BLaER1 treated with 17β-estradiol and CSF1 and Interleukin-3, amounts not matched to agents 10 nM and 100 nM (cell line): ENCODE results near the gene ACKR3.

Experiments
- H3K27ac ChIP-seq, 11 experiments: shearing (Covaris generic); formaldehyde crosslinking; 2 replicates each; pipeline ENCODE4 v1.8.1; 2022
- H3K27me3 ChIP-seq, 11 experiments: shearing (Covaris generic); formaldehyde crosslinking; 2 replicates each; pipeline ENCODE4 v1.8.1; 2022
- H3K36me3 ChIP-seq, 11 experiments: shearing (Covaris generic); formaldehyde crosslinking; 2 replicates each; pipeline ENCODE4 v1.8.1; 2022
- H3K4me1 ChIP-seq, 10 experiments: shearing (Covaris generic); formaldehyde crosslinking; 2 replicates each; pipeline ENCODE4 v1.8.1; 2022
- H3K4me2 ChIP-seq, 11 experiments: shearing (Covaris generic); formaldehyde crosslinking; 2 replicates each; pipeline ENCODE4 v1.8.1; 2022
- H3K4me3 ChIP-seq, 10 experiments: shearing (Covaris generic); formaldehyde crosslinking; 2 replicates each; pipeline ENCODE4 v1.8.1; 2022
- H3K9ac ChIP-seq, 11 experiments: shearing (Covaris generic); formaldehyde crosslinking; 2 replicates each; pipeline ENCODE4 v1.8.1; 2022
- H3K9me3 ChIP-seq, 11 experiments: shearing (Covaris generic); formaldehyde crosslinking; replicated peaks in 1 of 11; 2 replicates each; pipeline ENCODE4 v1.8.1; 2022
- H4K20me1 ChIP-seq, 11 experiments: shearing (Covaris generic); formaldehyde crosslinking; 2 replicates each; pipeline ENCODE4 v1.8.1; 2022
- Cebpa-rat ChIP-seq, 11 experiments: shearing (Covaris generic); IDR thresholded peaks; 2 replicates each; pipeline ENCODE4 v1.8.1; 2022

Gene ACKR3

DNA sequence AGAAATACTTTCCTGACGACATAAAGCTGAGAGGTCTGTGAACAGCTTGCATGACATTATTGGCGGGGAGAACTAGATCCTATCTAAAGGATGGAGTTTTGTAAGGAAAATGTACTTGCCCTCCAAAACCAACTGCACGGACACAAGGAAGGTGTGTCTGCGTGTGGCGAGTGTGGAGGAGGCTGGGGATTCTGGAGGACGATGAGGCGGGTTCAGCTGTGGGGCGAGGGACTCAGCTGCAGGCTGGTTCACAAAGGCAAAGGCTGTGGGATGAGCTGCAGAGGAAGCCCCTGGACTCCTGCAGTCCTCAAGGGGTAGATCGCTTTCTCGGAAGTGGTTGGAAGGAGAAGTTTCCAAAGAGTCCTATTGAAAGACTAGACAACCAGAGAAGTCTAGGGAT is 48.2 kb downstream of the ACKR3 start:
- Histone ChIP-seq H3K4me1 (peaks cover 0 to 6% (median 4%) of the 10 kb centered on the region in 10 experiments; a peak in 6 of 20 replicates), H3K4me2 (no peak overlapping the region), H3K27ac (no peak overlapping the region), H3K36me3 (no peaks in the 10 kb centered on the region), H3K27me3 (no peaks in the 10 kb centered on the region), H3K4me3 (no peak overlapping the region), H3K9me3 (no peaks in the 10 kb centered on the region), H4K20me1 (no peaks in the 10 kb centered on the region), H3K9ac (no peak overlapping the region)
- TF ChIP-seq Cebpa-rat (IDR thresholded peaks at IDR 0.05) = no peak

DNA sequence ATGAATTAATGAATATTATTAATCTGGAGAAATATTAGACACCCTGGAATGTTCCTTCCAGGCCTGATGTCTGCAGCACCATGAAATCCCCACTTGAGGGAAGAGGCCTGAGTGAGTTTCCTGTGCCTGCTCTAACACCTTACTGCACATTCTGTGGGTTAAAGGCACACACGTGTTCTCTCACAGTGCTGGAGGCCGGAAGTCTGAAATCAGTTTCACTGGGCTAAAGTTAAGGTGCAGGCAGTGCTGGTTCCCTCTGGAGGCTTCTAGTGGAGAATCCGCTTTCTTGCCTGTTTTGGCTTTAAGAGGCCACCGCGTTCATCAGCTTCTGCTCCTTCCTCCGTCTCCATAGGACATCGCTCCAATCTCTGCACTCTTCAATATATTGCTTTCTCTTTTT is 48.7 kb downstream of the ACKR3 start:
- H3K27me3 ChIP-seq = no peaks in the 10 kb centered on the region
- no peak overlapping the region for H3K4me2 ChIP-seq
- H3K4me1 ChIP-seq = peaks cover 0 to 6% (median 4%) of the 10 kb centered on the region in 10 experiments; a peak in 6 of 20 replicates
- no peak overlapping the region for H3K27ac ChIP-seq
- no peaks in the 10 kb centered on the region for H3K36me3 ChIP-seq
- H3K4me3 ChIP-seq = no peak overlapping the region
- H3K9ac ChIP-seq = no peak overlapping the region
- no peaks in the 10 kb centered on the region for H3K9me3 ChIP-seq
- no peak for TF ChIP-seq Cebpa-rat (IDR thresholded peaks at IDR 0.05)
- no peaks in the 10 kb centered on the region for H4K20me1 ChIP-seq

GRCh38 chr2:236619910-236620612 is 50.4 kb downstream of the ACKR3 start:
- no peaks in the 10 kb centered on the region for H4K20me1 ChIP-seq
- H3K9me3 ChIP-seq = no peaks in the 10 kb centered on the region
- no peak overlapping the region for H3K4me2 ChIP-seq
- peaks cover 0 to 6% (median 4%) of the 10 kb centered on the region in 10 experiments; a peak in 6 of 20 replicates for H3K4me1 ChIP-seq
- no peak overlapping the region for H3K27ac ChIP-seq
- H3K4me3 ChIP-seq = no peak overlapping the region
- H3K27me3 ChIP-seq = no peaks in the 10 kb centered on the region
- no peak for TF ChIP-seq Cebpa-rat (IDR thresholded peaks at IDR 0.05)
- no peak overlapping the region for H3K9ac ChIP-seq
- no peaks in the 10 kb centered on the region for H3K36me3 ChIP-seq

DNA sequence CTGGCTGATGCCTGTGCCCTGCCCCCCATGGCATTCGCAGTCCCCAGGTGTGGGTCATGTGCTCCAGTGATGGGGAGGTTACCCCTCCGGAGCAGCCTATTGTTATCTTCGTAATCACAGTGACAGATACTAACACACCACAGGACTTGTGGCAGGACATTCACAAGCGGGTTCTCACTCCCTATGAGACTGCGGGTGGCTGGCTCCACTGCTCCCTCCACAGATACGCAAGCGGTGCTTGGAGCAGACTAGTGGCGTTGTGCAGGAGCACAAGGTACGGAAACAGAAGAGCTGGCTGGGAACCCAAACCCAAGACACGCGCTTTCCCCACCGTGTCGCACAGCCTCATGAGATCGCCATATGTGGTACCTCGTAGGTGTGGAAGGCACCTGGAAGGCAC is 52.2 kb downstream of the ACKR3 start:
- H4K20me1 ChIP-seq = no peaks in the 10 kb centered on the region
- H3K4me2 ChIP-seq = no peak overlapping the region
- TF ChIP-seq Cebpa-rat (IDR thresholded peaks at IDR 0.05) = no peak
- H3K27me3 ChIP-seq = no peaks in the 10 kb centered on the region
- no peaks in the 10 kb centered on the region for H3K36me3 ChIP-seq
- no peaks in the 10 kb centered on the region for H3K9me3 ChIP-seq
- H3K27ac ChIP-seq = no peak overlapping the region
- H3K4me3 ChIP-seq = no peak overlapping the region
- no peaks in the 10 kb centered on the region for H3K4me1 ChIP-seq
- no peak overlapping the region for H3K9ac ChIP-seq

DNA sequence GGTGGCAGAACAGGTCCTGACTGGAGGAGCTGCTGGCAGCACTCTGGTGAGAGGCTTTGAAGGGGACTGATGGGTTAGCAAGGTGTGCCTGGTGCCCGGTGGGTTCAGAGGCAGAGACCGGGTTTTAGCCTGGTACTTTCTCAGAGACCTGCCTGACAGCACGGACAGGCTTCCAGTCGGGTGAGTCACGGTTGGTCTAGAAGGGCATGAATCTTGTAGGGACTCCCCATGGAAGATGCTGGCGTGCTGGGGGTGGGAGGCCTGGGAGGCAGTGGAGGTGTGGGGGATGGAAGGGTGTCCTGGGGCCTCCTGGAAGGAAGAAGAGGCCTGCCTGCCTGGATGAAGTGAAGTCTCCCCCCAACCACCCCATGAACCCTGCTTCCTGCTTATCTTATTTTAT is 52.6 kb downstream of the ACKR3 start:
- Histone ChIP-seq H3K36me3 (no peaks in the 10 kb centered on the region), H3K9ac (no peak overlapping the region), H3K27me3 (no peaks in the 10 kb centered on the region), H3K27ac (no peak overlapping the region), H3K4me2 (no peak overlapping the region), H3K4me3 (no peak overlapping the region), H4K20me1 (no peaks in the 10 kb centered on the region), H3K9me3 (no peaks in the 10 kb centered on the region), H3K4me1 (no peaks in the 10 kb centered on the region)
- no peak for TF ChIP-seq Cebpa-rat (IDR thresholded peaks at IDR 0.05)

DNA sequence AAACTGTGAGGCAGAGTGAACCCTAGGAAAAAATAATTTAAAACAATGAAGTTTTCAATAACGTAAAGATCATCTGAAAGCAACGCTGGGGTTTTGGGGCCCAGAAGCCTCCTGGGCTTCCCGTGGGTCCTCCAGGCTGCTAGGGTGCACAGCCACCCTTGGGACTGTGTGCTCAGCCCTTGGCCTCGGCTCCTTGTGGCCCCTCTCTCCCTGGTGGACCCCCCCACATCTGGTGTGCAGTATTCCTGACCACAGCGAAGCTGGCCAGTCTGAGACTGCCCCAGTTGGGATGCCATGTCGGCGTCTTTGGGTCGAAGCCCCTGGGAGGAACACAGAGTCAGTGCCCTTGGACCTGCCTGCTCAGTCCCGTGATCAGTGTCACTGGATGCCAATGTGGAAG is 53.0 kb downstream of the ACKR3 start:
- Histone ChIP-seq H4K20me1 (no peaks in the 10 kb centered on the region), H3K4me2 (no peak overlapping the region), H3K27ac (no peak overlapping the region), H3K4me3 (no peak overlapping the region), H3K4me1 (no peaks in the 10 kb centered on the region), H3K36me3 (no peaks in the 10 kb centered on the region), H3K9me3 (no peaks in the 10 kb centered on the region), H3K9ac (no peak overlapping the region), H3K27me3 (no peaks in the 10 kb centered on the region)
- TF ChIP-seq Cebpa-rat (IDR thresholded peaks at IDR 0.05) = no peak

DNA sequence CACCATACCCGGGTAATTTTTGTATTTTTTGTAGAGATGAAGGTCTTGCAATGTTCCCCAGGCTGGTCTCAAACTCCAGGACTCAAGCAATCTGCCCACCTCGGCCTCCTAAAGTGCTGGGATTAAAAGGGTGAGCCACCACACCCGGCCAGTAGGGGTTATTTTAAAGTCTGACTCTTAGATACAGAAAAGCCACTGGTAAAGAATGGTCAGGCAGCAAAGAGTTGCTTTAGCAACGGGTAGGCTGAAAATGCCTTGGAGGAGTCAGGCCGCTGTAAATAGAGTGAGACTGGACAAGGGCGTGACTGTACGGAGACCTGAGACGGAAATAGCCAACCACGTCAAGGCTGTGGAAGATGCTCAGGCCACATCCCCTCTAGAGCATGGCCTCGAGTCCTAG is 54.2 kb downstream of the ACKR3 start:
- no peak for TF ChIP-seq Cebpa-rat (IDR thresholded peaks at IDR 0.05)
- Histone ChIP-seq H3K9me3 (no peaks in the 10 kb centered on the region), H3K27ac (no peak overlapping the region), H3K36me3 (no peaks in the 10 kb centered on the region), H3K27me3 (no peaks in the 10 kb centered on the region), H3K4me2 (no peak overlapping the region), H3K9ac (no peak overlapping the region), H3K4me1 (no peaks in the 10 kb centered on the region), H3K4me3 (no peak overlapping the region), H4K20me1 (no peaks in the 10 kb centered on the region)

- no peak for TF ChIP-seq Cebpa-rat (IDR thresholded peaks at IDR 0.05)
- H3K27me3 ChIP-seq = no peaks in the 10 kb centered on the region
- no peak overlapping the region for H3K4me3 ChIP-seq
- H3K9ac ChIP-seq = no peak overlapping the region
- no peaks in the 10 kb centered on the region for H3K4me1 ChIP-seq
- no peak overlapping the region for H3K27ac ChIP-seq
- no peaks in the 10 kb centered on the region for H3K9me3 ChIP-seq
- no peak overlapping the region for H3K4me2 ChIP-seq
- H4K20me1 ChIP-seq = no peaks in the 10 kb centered on the region
- H3K36me3 ChIP-seq = no peaks in the 10 kb centered on the region
Measured at GRCh38 chr2:236625156-236625690, 55.6 kb downstream of the ACKR3 start.

DNA sequence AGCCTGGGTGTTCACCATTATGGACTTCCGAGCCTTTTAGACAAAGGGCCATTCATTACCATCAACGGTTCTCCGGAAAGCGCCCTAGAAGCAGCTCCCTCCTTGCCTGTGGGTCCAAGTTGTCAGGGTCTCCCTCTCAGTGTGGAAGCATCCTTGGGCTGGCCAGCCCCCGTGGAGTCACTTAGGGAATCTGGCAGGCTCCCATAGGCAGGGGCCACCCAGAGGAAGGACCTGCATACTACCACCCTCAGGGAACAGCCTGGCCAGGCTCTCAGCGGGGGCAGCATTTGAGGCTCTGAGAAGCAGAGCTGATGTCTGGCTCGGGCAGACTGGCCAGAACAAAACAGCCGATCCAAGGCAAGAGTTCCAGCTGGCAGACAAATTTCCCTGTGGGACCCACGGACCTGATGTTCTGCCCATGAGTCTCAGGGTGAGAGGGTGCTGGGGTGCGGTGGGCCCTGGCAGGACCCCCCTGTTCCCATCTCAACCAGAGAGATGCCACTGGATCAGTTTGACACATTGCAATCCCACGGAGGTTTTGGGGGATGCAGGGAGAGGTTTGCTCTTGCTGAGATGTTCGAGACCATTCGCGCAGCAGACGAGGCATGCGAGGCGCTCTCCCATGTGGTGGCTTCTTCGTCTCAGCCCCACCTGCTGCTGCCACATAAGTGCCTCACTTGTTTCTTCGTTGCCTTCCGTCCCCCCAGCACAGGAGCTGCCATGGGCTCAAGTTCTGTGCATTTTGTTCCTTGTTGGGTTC is 56.9 kb downstream of the ACKR3 start:
- H3K4me3 ChIP-seq = no peak overlapping the region
- H3K4me2 ChIP-seq = no peak overlapping the region
- no peak overlapping the region for H3K27ac ChIP-seq
- no peaks in the 10 kb centered on the region for H3K27me3 ChIP-seq
- H3K9me3 ChIP-seq = no peaks in the 10 kb centered on the region
- H3K36me3 ChIP-seq = no peaks in the 10 kb centered on the region
- no peak for TF ChIP-seq Cebpa-rat (IDR thresholded peaks at IDR 0.05)
- H3K9ac ChIP-seq = no peak overlapping the region
- H4K20me1 ChIP-seq = no peaks in the 10 kb centered on the region
- H3K4me1 ChIP-seq = no peaks in the 10 kb centered on the region

DNA sequence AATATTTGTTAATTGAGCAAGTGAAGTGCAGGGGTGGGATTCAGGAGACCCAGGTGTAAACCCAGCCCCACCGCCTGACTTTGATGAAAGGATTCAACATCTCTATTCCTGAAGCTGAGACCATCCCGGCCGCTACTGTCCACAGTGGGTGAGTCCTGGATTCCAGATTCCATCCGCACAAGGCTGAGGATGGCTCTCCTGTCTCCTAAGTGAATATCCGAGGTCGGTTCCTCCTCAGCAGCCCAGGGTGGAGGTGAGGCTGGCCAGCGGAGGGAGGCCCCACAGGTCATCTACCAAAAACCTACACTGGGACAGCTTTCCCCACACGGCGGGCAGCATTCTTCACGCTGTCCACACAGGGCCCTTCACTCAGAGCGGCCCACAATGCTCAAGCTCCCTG is 57.6 kb downstream of the ACKR3 start:
- no peak for TF ChIP-seq Cebpa-rat (IDR thresholded peaks at IDR 0.05)
- Histone ChIP-seq H3K9me3 (no peaks in the 10 kb centered on the region), H3K27me3 (no peaks in the 10 kb centered on the region), H4K20me1 (no peaks in the 10 kb centered on the region), H3K4me1 (peaks cover 0 to 4% (median under 1%) of the 10 kb centered on the region in 10 experiments; a peak in 5 of 20 replicates), H3K36me3 (no peaks in the 10 kb centered on the region), H3K27ac (no peak overlapping the region), H3K4me3 (no peak overlapping the region), H3K4me2 (no peak overlapping the region), H3K9ac (no peak overlapping the region)
